Renal cortical epithelial cell (primary cell): ENCODE results near the gene HTR2A. TPM values are rescaled to one million over a fixed set of nuclear protein-coding genes. Genes with fewer than 3 reads are reported as not detected.
"Not testable (repeated sequence)": the region's sequence is repeated elsewhere in the genome, so short reads cannot be mapped to it uniquely, and the experiment has no call there.

Experiments used
- DNase-seq: peaks from one replicate; pipeline ENCODE4 v3.0.0-alpha.2; 2011; ENCODE audit warnings: low read depth
- total RNA-seq: library from RNA; depleted of rRNA; stranded (reverse); fragments of >200 nt; gene quantifications from 2 replicates; pipeline ENCODE4 v1.2.3, GENCODE V29; 2014

HTR2A gene
- total RNA-seq, 1 donor from 2014 or later, result not detected

DNA sequence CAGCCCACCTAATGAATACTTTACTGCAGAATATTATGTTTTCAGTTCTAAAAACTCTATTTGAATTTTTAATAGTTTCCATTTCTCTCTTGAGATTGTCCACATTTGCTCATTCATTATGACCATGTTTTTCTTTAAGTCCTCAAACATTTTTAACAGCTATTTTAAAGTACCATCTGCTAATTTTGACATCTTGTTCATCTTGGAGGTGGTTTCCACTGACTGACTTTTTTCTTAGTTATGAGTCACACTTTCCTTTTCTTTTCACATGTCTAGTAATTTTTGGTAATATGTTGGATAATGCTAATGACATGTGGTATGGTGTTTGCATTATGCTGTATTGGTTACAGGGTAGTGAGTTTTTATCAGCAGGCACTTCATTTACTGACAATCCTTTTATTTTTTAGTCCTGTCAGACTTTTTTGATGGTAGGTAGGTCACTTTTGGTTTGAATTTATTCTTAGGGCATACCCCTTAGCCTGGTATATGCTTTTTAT is 84.5 kb downstream of the HTR2A start:
- DNase-seq, result no peak

DNA sequence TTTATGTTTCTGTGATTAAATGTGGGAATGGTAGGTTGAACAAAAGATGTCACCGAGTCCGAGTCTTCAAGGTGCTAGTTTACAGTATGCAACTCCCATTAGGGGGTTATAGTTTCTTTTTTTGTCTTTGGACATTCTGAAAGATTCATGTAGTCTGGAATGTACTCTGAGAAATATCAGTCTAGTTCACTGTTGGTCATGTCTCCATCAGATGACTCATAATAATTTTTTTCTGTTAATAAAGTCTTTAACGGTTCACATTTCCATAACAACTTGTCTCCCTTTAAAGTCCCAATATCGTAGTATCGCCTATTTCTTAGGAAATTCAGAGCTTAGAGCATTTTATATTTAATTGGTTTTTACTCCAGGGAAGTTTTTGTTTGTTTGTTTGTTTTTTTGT is 86.4 kb downstream of the HTR2A start:
- no peak for DNase-seq

DNA sequence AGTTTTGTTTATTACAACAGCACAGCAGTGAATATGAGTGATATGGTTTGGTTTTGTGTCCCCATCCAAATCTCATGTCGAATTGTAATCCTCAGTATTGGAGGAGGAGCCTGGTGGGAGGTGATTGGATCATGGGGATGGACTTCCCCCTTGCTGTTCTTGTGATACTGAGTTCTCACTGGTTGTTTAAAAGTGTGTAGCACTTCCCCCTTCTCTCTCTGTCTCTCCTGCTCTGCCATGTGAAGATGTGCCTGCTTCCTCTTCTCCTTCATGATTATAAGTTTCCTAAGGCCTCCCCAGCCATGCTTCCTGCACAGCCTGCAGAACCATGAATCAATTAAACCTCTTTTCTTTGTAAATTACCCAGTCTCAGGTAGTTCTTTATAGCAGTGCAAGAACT is 91.9 kb downstream of the HTR2A start:
- not testable (repeated sequence) for DNase-seq

DNA sequence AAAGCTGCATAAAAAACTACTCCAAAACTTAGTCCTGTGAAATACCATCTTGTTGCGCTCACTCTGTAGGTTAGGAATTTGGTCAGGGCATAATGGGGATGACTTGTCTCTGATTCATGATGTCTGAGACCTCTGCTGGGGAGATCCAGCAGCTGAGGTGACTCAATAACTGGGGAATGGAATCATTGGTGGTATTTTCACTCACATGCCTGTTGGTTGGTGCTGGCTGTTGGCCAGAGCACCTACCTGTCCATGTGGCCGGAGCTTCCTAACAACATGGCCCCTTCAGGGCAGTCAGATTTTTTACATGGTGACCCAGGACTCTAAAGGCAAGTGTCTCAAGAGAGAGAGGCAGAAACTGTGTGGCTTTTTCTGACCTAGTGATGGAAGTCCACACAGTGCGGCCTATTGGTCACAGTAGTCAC is 92.5 kb downstream of the HTR2A start:
- DNase-seq, result peak; percentile 97

DNA sequence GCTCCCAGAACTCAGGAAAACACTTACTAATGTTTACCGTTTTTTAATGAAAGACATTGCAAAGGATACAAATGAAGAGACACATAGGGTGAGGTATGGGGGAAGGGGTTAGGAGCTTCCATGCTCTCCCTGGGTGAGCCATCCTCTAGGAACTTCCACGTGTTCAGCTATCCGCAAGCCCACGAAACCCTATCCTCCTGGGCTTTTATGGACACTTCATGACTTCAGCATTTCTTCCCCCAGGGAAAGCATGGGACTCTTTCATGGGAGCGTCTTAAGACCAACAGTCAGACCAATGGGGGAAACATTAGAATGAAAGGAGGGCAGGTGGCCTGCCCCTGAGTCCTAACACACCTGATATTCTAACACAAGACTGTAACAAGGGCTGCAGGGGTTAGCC is 93.3 kb downstream of the HTR2A start:
- no peak for DNase-seq

DNA sequence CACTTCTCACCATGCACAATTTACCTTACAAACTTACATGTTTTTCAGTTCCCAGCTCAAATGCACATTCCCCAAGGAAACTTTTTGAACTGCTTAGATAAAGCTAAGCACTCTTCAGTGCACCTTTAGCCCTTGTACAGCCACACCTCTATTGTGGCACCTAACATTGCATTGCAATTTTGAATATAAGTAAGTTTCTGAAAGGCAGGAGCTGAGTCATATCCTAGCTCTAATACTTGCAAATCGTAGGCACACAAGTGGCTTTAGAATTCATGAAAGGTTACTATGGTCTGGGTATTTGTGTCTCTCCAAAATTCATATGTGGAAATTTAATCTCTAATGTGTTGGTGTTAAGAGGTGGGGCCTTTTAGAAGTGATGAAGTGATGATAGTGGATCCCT is 95.0 kb downstream of the HTR2A start:
- DNase-seq, result no peak

DNA sequence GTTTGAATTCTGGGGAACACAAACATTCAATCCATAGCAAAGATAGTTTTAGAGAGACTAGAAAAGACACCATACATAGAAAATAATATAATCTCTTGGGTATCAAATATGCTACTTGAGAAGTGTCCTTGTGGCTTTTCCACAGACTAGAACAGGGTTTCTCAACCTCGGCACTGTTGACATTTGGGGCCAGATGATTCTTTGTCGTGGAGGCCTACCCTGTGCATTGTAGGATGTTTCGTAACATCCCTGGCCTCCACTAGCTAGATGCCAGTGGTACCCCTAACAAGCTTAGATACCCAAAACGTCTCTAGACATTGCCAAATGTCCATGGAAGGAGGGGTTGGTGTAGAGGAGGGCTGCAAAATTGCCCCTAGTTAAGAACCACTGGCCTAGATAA is 97.7 kb downstream of the HTR2A start:
- no peak for DNase-seq

DNA sequence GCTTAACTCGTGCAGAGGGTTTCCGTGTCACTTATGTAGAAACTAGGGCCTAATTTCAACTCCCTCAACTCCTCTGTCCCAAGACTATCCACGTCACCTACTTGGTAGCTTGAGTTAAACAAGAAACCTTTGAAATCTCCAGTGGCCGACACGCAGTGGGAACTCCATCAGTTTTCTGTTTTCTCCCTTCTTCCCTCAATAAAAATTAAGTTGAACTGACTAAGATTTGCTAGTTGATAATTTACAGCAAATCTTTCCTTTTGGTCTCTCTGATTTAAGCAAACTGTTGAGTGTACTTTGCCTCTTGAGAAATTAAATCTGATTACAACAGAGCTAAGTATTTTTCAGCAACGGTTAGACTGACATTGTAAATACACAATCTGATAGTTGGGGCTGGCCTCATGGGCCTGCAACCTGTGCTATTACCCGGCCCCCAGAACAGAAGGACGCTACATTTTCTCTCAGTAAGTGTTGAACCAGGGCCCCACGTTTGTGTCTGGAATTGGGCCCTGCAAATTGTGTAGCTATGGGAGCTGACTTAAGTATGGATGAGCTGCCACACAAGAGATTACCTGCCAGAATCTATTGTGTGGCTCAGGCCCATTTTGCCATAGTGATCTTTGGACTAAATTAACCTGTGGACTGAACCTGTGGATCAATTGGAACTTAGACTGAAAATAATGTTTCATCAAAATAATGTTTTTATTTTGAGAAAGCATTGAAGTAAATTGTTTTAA is 99.2 kb downstream of the HTR2A start:
- peak; percentile 94 for DNase-seq

DNA sequence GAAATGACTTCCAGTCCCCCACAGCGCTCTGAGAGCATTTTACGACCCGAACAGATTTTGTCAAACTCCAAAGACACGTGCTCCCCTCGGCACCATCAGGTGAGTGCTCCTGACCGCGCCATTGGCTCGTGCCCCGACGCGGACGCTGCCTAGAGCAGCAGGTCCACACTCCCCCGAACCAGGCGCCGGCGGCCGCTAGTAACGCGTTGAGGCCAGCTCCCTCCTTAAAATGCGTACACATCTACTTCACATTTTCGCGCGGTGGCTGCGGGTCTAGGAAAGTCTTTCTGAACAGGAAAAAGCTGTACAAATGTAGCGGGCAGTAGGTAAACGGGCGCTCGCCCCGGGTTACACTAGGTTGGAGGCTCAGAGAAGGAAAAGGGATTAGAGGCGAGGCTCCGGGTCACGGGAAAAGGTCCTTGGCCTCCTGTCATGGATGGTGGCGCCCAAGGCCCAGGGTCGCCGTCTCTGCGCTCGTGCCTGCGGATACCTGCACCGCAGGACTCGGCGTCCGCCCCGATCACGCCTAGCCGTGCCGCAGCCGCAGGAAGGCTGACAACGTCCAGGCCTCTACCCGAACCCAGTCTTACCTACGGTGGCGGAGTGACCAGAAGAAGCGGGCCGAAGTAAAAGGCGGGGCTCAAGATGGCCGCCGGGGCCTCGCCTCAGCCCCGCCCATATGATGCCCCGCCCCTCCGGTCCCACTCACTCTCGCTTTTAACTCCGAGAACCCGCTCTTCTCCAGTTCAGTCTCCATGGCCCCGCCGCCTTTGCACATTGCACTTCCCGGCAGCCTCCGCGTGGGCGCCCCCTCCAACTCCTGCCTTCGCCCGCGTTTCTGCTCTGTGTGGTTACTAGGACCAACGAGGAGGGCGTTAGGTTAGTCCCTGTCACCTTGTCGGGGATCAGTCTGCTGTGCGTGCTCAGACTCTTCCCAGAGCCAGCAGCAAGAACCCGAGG is 100.1 kb downstream of the HTR2A start, which contains the start of gene ESD:
ESD (minus strand) TSS at position 647 of the 960 bp plus-strand sequence. CDS start 5,748 bp downstream, outside the sequence.
- peak; percentile 76 for DNase-seq

DNA sequence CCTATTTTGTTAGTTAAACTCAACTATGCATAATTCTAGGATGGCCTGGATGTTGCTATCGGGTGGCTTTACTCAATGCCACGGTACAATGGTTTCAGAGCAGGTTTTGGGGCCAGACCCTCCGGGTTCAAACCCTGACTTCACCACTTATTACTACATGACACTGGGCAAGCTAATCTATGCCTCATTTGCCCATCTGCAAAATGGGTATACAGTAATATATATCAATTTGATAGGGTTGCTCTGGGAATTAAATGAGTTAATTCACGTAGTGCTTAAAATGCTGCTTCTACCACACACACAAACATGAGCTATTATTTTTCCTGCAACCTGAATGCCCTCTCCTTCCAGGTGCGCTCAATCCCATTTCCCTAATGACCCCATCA is 100.7 kb downstream of the HTR2A start:
- no peak for DNase-seq

DNA sequence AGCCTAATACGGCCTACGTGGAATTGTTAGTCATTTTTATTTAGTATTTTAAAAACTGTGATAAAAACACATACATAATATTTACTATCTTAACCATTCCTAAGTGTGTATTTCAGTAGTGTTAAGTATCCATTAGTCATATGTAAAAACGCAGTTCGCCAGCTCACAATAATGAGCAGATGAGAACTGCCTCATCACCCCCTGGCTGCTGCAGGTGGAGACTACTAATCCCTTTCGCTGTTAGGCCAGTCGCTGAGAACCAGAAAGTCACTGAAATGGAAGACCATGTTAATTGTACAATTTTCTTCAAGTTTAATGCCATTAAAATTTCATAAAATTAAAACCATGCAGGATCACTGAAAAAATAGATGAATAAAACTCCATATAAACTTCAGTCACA is 101.5 kb downstream of the HTR2A start:
- no peak for DNase-seq

DNA sequence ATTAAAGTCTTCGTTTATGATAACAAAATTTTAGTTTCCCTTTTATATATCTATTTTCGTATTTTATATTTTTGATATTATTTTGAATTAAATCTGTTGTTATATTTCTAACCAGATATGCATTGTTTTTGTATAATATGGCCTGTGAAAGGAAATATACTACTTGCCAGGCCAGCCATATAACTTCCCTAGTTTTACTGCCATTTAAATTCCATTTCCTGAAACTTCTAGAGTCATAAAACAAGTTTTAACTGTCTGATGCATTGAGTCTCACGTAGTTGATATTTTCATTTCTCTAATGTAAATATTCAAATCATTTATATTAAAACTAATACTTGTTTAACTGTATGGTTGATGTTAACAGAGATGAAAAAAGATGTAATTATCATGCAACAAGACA is 113.3 kb downstream of the HTR2A start:
- DNase-seq, result no peak

DNA sequence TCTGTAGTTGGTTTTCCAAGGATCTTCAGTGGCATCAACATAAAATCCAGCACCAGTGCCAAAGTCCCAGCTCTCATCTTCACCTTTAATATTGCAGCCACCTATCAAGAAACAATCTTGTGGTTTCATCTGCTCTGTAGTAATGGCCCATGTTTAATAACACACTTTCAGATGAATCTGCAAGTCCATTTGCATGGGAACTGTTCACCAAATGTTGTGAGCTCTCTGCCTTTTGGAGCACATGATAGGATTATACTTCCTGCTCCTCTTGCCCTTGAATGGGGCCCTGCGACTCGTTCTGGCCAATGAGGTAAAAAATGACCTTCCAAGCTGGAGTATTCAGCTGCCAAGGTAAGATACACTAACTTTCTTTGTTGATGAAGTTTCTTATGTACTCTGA is 114.2 kb downstream of the HTR2A start:
- DNase-seq, result no peak

DNA sequence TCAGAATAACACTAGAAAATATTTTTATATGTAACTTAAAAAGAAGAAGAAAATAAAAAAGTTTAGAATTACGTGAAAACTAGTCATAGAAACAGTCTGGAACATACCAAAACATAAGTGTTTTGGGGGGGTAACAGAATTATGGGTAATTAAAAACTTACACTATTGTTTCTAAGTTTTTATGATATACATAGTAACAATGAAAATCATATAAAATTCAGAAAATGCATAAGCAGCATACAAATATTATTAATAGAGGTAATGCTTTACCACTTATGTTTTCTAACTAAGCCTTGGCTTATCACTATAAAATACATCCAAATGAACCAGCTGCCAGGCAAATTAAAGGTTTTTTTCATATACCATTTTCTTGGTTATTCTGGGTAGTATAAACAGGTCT is 114.8 kb downstream of the HTR2A start:
- no peak for DNase-seq

Other genes starting within 250 kb of the HTR2A start
- gene ESD, start 99.9 kb downstream of the HTR2A start, total RNA-seq, result 132 and 150 TPM in 2 replicates